Measurements from ENCODE around the gene SHISA6.
"Not testable (repeated sequence)": the region's sequence is repeated elsewhere in the genome, so short reads cannot be mapped to it uniquely, and the experiment has no call there.

SHISA6 gene

GRCh38 chr17:11267999-11268575 is 27.1 kb downstream of the SHISA6 start:
- no peak for DNase-seq

GRCh38 chr17:11269210-11269609 is 28.2 kb downstream of the SHISA6 start:
- no peak for DNase-seq

- no peak for DNase-seq
Observed at GRCh38 chr17:11272191-11272590, 31.2 kb downstream of the SHISA6 start.

GRCh38 chr17:11273596-11273995 is 32.6 kb downstream of the SHISA6 start:
- DNase-seq, result no peak

- no peak for DNase-seq
Observed at GRCh38 chr17:11274106-11274505, 33.1 kb downstream of the SHISA6 start.

- no peak for DNase-seq
Observed at GRCh38 chr17:11276486-11276885, 35.5 kb downstream of the SHISA6 start.

GRCh38 chr17:11278186-11278991 is 37.4 kb downstream of the SHISA6 start:
- no peak for DNase-seq

GRCh38 chr17:11278992-11279270 is 37.9 kb downstream of the SHISA6 start:
- DNase-seq, result no peak

GRCh38 chr17:11279776-11280344 is 38.8 kb downstream of the SHISA6 start:
- DNase-seq, result no peak

- no peak for DNase-seq
Observed at GRCh38 chr17:11282586-11282985, 41.6 kb downstream of the SHISA6 start.

GRCh38 chr17:11284811-11285210 is 43.8 kb downstream of the SHISA6 start:
- no peak for DNase-seq

- DNase-seq, result no peak
Observed at GRCh38 chr17:11285946-11286345, 44.9 kb downstream of the SHISA6 start.

GRCh38 chr17:11287791-11288190 is 46.8 kb downstream of the SHISA6 start:
- DNase-seq, result no peak

GRCh38 chr17:11290814-11291213 is 49.8 kb downstream of the SHISA6 start:
- DNase-seq, result no peak

- no peak for DNase-seq
Observed at GRCh38 chr17:11292491-11292890, 51.5 kb downstream of the SHISA6 start.

- DNase-seq, result no peak
Observed at GRCh38 chr17:11293480-11293879, 52.5 kb downstream of the SHISA6 start.

GRCh38 chr17:11294826-11295225 is 53.8 kb downstream of the SHISA6 start:
- no peak for DNase-seq

- no peak for DNase-seq
Observed at GRCh38 chr17:11296994-11297393, 56.0 kb downstream of the SHISA6 start.

- DNase-seq, result no peak
Observed at GRCh38 chr17:11298401-11298800, 57.4 kb downstream of the SHISA6 start.

GRCh38 chr17:11300201-11300600 is 59.2 kb downstream of the SHISA6 start:
- no peak for DNase-seq

GRCh38 chr17:11300738-11301137 is 59.7 kb downstream of the SHISA6 start:
- no peak for DNase-seq

GRCh38 chr17:11301874-11302273 is 60.9 kb downstream of the SHISA6 start:
- DNase-seq, result not testable (repeated sequence)

- DNase-seq, result no peak
Observed at GRCh38 chr17:11302401-11303186, 61.6 kb downstream of the SHISA6 start.

All from HCEC 1CT (cell line).